A549 (cell line): ENCODE measurements around the gene IMPG2. TPM values are rescaled to one million over a fixed set of nuclear protein-coding genes. Genes with fewer than 3 reads are reported as not detected.

ENCODE experiments used
- ATAC-seq, 2 experiments: fragments of 200-7000 bp in 1 of 2; fragments of >200 bp in 1 of 2; cut with Nextera tagmentation in 1 of 2; cut with Tn5 transposase in 1 of 2; 3 replicates each; pipeline versions ENCODE4 v1.8.0 to v1.9.1; 2018 to 2020; ENCODE audit warnings: mild to moderate bottlenecking in 1 of 2, moderate library complexity in 1 of 2
- CTCF ChIA-PET: fragments of 300-600 bp; sonication (Branson Sonifier 250); formaldehyde crosslinking; extraction: SDS; loops from one replicate; lab custom pipeline; 2021; ENCODE audit warnings: antibody characterized with exemption, inconsistent platforms; lab: Yijun Ruan, JAX
- POLR2A ChIA-PET: fragments of 350-600 bp; formaldehyde crosslinking; extraction: SDS; loops from one replicate; lab custom pipeline; 2021; ENCODE audit warnings: antibody characterized with exemption, inconsistent platforms; lab: Yijun Ruan, JAX
- DNase-seq, 2 experiments: peaks; one replicate each; pipeline versions ENCODE4 v3.0.0 to v3.0.0-alpha.2; 2011 to 2016; ENCODE audit warnings: low read depth in 1 of 2, low spot score in 1 of 2
- FAIRE-seq: peaks from 2 replicates; lab custom pipeline; 2011; peaks lifted over from hg19 to GRCh38; lab: Jason Lieb, UNC
- H3K27ac ChIP-seq, 2 experiments: fragments of >200 bp; sonication (Bioruptor Twin); formaldehyde crosslinking; 3 replicates each; pipeline ENCODE4 v1.5.1; 2016 to 2017
- H3K4me1 ChIP-seq: fragments of >200 bp; sonication (Bioruptor Twin); formaldehyde crosslinking; 3 replicates; pipeline ENCODE4 v1.6.1; 2016
- H3K4me2 ChIP-seq: fragments of >200 bp; sonication (Bioruptor Twin); formaldehyde crosslinking; 3 replicates; pipeline ENCODE4 v1.6.1; 2016
- H3K4me3 ChIP-seq: fragments of >200 bp; sonication (Bioruptor Twin); formaldehyde crosslinking; 3 replicates; pipeline ENCODE4 v1.5.1; 2016
- H3K9me3 ChIP-seq: fragments of >200 bp; sonication (Bioruptor Twin); formaldehyde crosslinking; 3 replicates; pipeline ENCODE4 v1.6.1; 2016
- ATOH8 ChIP-seq: fragments of 250-450 bp; sonication (Bioruptor Pico); IDR thresholded peaks from 2 replicates; pipeline ENCODE4 v1.5.0; 2020; ENCODE audit warnings: low read depth, mild to moderate bottlenecking, moderate library complexity
- BCL3 ChIP-seq: fragments of >200 bp; sonication (Bioruptor Twin); formaldehyde crosslinking; IDR thresholded peaks from 3 replicates; pipeline ENCODE4 v1.6.1; 2016
- BHLHE40 ChIP-seq: IDR thresholded peaks from 2 replicates; pipeline ENCODE4 v1.6.1; 2012; ENCODE audit warnings: low read depth, low read length, inconsistent platforms
- CBX2 ChIP-seq: fragments of 200-600 bp; sonication (generic); IDR thresholded peaks from 2 replicates; pipeline ENCODE4 v1.6.1; 2016; ENCODE audit warnings: low read depth, mild to moderate bottlenecking, borderline replicate concordance
- CBX8 ChIP-seq: fragments of 200-600 bp; sonication (generic); IDR thresholded peaks from 2 replicates; pipeline ENCODE4 v1.6.1; 2016
- EHF ChIP-seq: fragments of 250-450 bp; sonication (Bioruptor Pico); IDR thresholded peaks from 2 replicates; pipeline ENCODE4 v1.5.0; 2020; ENCODE audit warnings: mild to moderate bottlenecking
- ELK1 ChIP-seq: fragments of 150-350 bp; IDR thresholded peaks from 2 replicates; pipeline ENCODE4 v1.6.1; 2014; ENCODE audit warnings: low read depth, mild to moderate bottlenecking, low read length
- EP300 ChIP-seq, 2 experiments: fragments of >200 bp; sonication (Bioruptor Twin); formaldehyde crosslinking; IDR thresholded peaks; 2 replicates in 1 of 2; 3 replicates in 1 of 2; pipeline ENCODE4 v1.6.1; 2016 to 2017
- ESRRA ChIP-seq: fragments of 150-350 bp; IDR thresholded peaks from 2 replicates; pipeline ENCODE4 v1.6.1; 2014; ENCODE audit warnings: mild to moderate bottlenecking, low read length, borderline replicate concordance
- FOXS1 ChIP-seq: fragments of 250-450 bp; sonication (Bioruptor Pico); IDR thresholded peaks from 2 replicates; pipeline ENCODE4 v1.5.0; 2020; ENCODE audit warnings: mild to moderate bottlenecking, moderate library complexity
- HMGXB4 ChIP-seq: fragments of 250-450 bp; sonication (Bioruptor Pico); IDR thresholded peaks from 2 replicates; pipeline ENCODE4 v1.5.0; 2021; ENCODE audit warnings: mild to moderate bottlenecking, moderate library complexity, borderline replicate concordance
- HOXA7 ChIP-seq: fragments of 250-450 bp; sonication (Bioruptor Pico); IDR thresholded peaks from 2 replicates; pipeline ENCODE4 v1.5.0; 2020; ENCODE audit warnings: mild to moderate bottlenecking, moderate library complexity
- HOXB5 ChIP-seq: fragments of 250-450 bp; sonication (Bioruptor Pico); IDR thresholded peaks from 2 replicates; pipeline ENCODE4 v1.5.0; 2020; ENCODE audit warnings: mild to moderate bottlenecking, moderate library complexity
- JUNB ChIP-seq: fragments of >200 bp; sonication (Bioruptor Twin); formaldehyde crosslinking; IDR thresholded peaks from 2 replicates; pipeline ENCODE4 v1.6.1; 2016
- KDM1A ChIP-seq: fragments of 200-600 bp; sonication (generic); IDR thresholded peaks from 2 replicates; pipeline ENCODE4 v1.6.1; 2016; ENCODE audit warnings: low read depth, mild to moderate bottlenecking
- MAFK ChIP-seq: fragments of 450-650 bp; IDR thresholded peaks from 2 replicates; pipeline ENCODE4 v1.6.1; 2014; ENCODE audit not compliant: partially characterized antibody
- MAX ChIP-seq: IDR thresholded peaks from 2 replicates; pipeline ENCODE4 v1.6.1; 2012
- MAZ ChIP-seq: fragments of 150-350 bp; IDR thresholded peaks from 2 replicates; pipeline ENCODE4 v1.6.1; 2014; ENCODE audit warnings: antibody characterized with exemption, low read depth, low read length, borderline replicate concordance
- RAD21 ChIP-seq, 2 experiments: fragments of >200 bp in 1 of 2; sonication (Bioruptor Twin) in 1 of 2; formaldehyde crosslinking in 1 of 2; IDR thresholded peaks in 1 of 2; conservative IDR thresholded peaks in 1 of 2; 2 replicates in 1 of 2; 3 replicates in 1 of 2; pipeline ENCODE4 v1.6.1; 2012 to 2018; ENCODE audit warnings: inconsistent platforms in 1 of 2
- RCOR1 ChIP-seq: fragments of 150-350 bp; IDR thresholded peaks from 2 replicates; pipeline ENCODE4 v1.6.1; 2014; ENCODE audit warnings: antibody characterized with exemption, low read length, low read depth
- REST ChIP-seq: fragments of 200-600 bp; sonication (generic); IDR thresholded peaks from 2 replicates; pipeline ENCODE4 v1.6.1; 2016; ENCODE audit warnings: antibody characterized with exemption, mild to moderate bottlenecking, moderate library complexity
- ZFP36 ChIP-seq: fragments of 450-650 bp; IDR thresholded peaks from 2 replicates; pipeline ENCODE4 v1.6.1; 2014; ENCODE audit warnings: borderline replicate concordance; ENCODE audit not compliant: partially characterized antibody
- WGBS: methylation state at CpG from one replicate; pipeline ENCODE4 v1.1.6; 2017; ENCODE audit errors: missing lambda C conversion rate; 5-methylcytosine and 5-hydroxymethylcytosine counted together
- polyA plus RNA-seq, 4 experiments: library from polyadenylated mRNA; depleted of rRNA in 3 of 4; stranded (reverse); fragments of >200 nt; fragmentation: RNase III in 1 of 4; extraction: RNeasy Plus Mini Kit Qiagen cat#74134 plus additional on column Dnase treatment in 1 of 4; gene quantifications; 2 replicates in 3 of 4; 3 replicates in 1 of 4; pipeline ENCODE4 v1.2.3, GENCODE V29; 2011 to 2017

Gene IMPG2
- polyA plus RNA-seq, 2 of the 4 experiments (the other 2 are of a cell fraction): 0.03 to 0.05 TPM

GRCh38 chr3:101270149-101270548, 50.2 kb downstream of the IMPG2 start:
- no peak for ATAC-seq
- TF ChIP-seq EP300 (IDR thresholded peaks at IDR 0.05) (no peak), MAFK (no peak), RAD21 (conservative IDR thresholded peaks at IDR 0.05 in 1 of 2, IDR thresholded peaks at IDR 0.05 in 1 of 2) (no peak), CBX2 (no peak), EHF (no peak), ESRRA (no peak), JUNB (no peak), HMGXB4 (CRISPR knock-in tag) (no peak), RCOR1 (no peak), MAZ (no peak)
- no peak overlapping the region for H3K27ac ChIP-seq

GRCh38 chr3:101268971-101269671, 51.3 kb downstream of the IMPG2 start:
- no peak for ATAC-seq
- H3K27ac ChIP-seq: no peak overlapping the region
- FAIRE-seq: no peak
- no peak overlapping the region for H3K4me2 ChIP-seq
- 57% methylated on average over 3 of the region's 3 CpGs for WGBS
- ChIA-PET POLR2A (no interaction called here), CTCF (no interaction called here)
- TF ChIP-seq KDM1A (no peak), HMGXB4 (CRISPR knock-in tag) (no peak), RAD21 (conservative IDR thresholded peaks at IDR 0.05 in 1 of 2, IDR thresholded peaks at IDR 0.05 in 1 of 2) (no peak), HOXB5 (no peak), CBX8 (no peak), FOXS1 (CRISPR knock-in tag) (no peak), CBX2 (no peak), MAFK (no peak), ELK1 (no peak), BCL3 (no peak), REST (no peak), ZFP36 (no peak), BHLHE40 (no peak), ATOH8 (CRISPR knock-in tag) (no peak), HOXA7 (CRISPR knock-in tag) (no peak), MAX (no peak)
- DNase-seq: no peak
- no peaks in the 10 kb centered on the region for H3K4me1 ChIP-seq
- H3K9me3 ChIP-seq: no peaks in the 10 kb centered on the region
- no peak overlapping the region for H3K4me3 ChIP-seq

More at GRCh38 chr3:101270149-101270548, 50.2 kb downstream of the IMPG2 start:
- POLR2A ChIA-PET: no interaction called here
- DNase-seq (no peak), FAIRE-seq (no peak)
- no peak overlapping the region for H3K4me3 ChIP-seq
- no peaks in the 10 kb centered on the region for H3K9me3 ChIP-seq
- no peaks in the 10 kb centered on the region for H3K4me1 ChIP-seq
- 57% methylated on average over 5 of the region's 5 CpGs for WGBS
- CTCF ChIA-PET: no interaction called here
- H3K4me2 ChIP-seq: no peak overlapping the region
